Duodenal mucosa (tissue), 2 donors: ENCODE results near the gene HEPACAM.
A peak's percentile ranks its signal among the peaks of the same experiment; 100 is the strongest.

Experiments
- H3K27ac ChIP-seq: one replicate; pipeline ENCODE4 v1.7.0; 2013; ENCODE audit warnings: low read depth, low read length
- H3K27me3 ChIP-seq, 2 donors: one replicate each; pipeline ENCODE4 v1.7.0; 2013; ENCODE audit warnings: low read length in 2 of 2, control low read depth in 1 of 2; ENCODE audit not compliant: insufficient read depth in 2 of 2, control insufficient read depth in 1 of 2
- H3K36me3 ChIP-seq, 2 donors: one replicate each; pipeline ENCODE4 v1.7.0; 2013; ENCODE audit warnings: low read length in 2 of 2, control low read depth in 1 of 2; ENCODE audit not compliant: insufficient read depth in 2 of 2, control insufficient read depth in 1 of 2
- H3K4me1 ChIP-seq, 2 donors: one replicate each; pipeline ENCODE4 v1.7.0; 2013; ENCODE audit warnings: low read length in 2 of 2, control low read depth in 1 of 2; ENCODE audit not compliant: insufficient read depth in 2 of 2, control insufficient read depth in 1 of 2
- H3K4me3 ChIP-seq, 2 donors: one replicate each; pipeline ENCODE4 v1.7.0; 2013; ENCODE audit warnings: low read length in 2 of 2, low read depth in 1 of 2
- H3K9ac ChIP-seq, 2 donors: one replicate each; pipeline ENCODE4 v1.7.0; 2013; ENCODE audit warnings: low read length in 2 of 2, low read depth in 1 of 2
- H3K9me3 ChIP-seq, 2 donors: one replicate each; pipeline ENCODE4 v1.7.0; 2013; ENCODE audit warnings: low read length in 2 of 2, control low read depth in 1 of 2; ENCODE audit not compliant: control insufficient read depth in 1 of 2

The HEPACAM gene

GRCh38 chr11:124928942-124929665 lies 6.7 kb downstream of the HEPACAM start:
- H3K9ac ChIP-seq = no peak overlapping the region

DNA sequence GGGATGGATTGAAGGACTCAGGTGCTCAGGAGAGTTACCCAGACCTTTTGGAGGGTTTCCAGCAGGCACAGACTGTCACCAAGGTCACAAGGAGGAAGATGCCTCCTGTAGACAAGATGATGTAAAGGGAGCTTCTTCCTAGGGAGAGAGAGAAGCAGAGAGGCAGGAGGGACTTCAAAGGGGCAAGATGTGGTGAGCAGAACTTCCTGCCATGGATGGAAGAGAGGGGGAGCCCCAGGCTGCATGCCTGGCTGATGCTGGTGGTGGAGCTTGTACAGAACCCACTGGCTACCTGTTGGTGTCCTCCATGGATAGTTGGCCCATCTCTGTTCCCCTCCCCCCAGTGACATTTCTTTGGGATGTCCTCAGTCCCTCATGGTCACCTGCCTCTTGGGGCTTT lies 12.6 kb downstream of the HEPACAM start:
- Histone ChIP-seq H3K4me3 (no peak overlapping the region), H3K4me1 (no peaks in the 10 kb centered on the region), H3K27me3 (peaks cover 7% of the 10 kb centered on the region in 2 donors), H3K27ac (no peak overlapping the region), H3K36me3 (no peaks in the 10 kb centered on the region), H3K9me3 (no peaks in the 10 kb centered on the region), H3K9ac (no peak overlapping the region)

More at GRCh38 chr11:124928942-124929665, 6.7 kb downstream of the HEPACAM start:
- Histone ChIP-seq H3K36me3 (no peaks in the 10 kb centered on the region), H3K27me3 (no peaks in the 10 kb centered on the region), H3K4me3 (no peak overlapping the region), H3K27ac (no peak overlapping the region), H3K4me1 (no peaks in the 10 kb centered on the region), H3K9me3 (no peaks in the 10 kb centered on the region)

DNA sequence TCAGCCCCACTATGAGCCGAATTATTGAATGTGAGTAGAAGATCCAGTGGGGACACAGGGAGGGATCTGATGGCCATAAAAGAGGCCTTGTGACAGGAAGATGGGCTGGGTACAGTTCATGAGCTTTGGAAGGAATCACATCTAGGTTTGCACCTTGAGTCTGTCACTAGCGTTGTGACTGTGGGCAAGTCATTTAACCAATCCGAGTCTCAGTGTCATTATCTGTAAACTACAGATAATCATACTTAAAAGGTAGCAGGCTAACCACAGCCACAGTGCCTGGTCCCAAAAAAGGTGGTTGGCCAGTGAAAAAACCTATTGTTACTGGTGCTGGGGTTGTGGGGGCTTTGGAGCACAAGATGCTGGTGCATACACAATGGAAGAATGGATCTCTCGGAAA lies 13.0 kb downstream of the HEPACAM start:
- Histone ChIP-seq H3K9me3 (no peaks in the 10 kb centered on the region), H3K27ac (no peak overlapping the region), H3K27me3 (peaks cover 7% of the 10 kb centered on the region in 2 donors), H3K4me3 (no peak overlapping the region), H3K4me1 (no peaks in the 10 kb centered on the region), H3K36me3 (no peaks in the 10 kb centered on the region), H3K9ac (no peak overlapping the region)

- Histone ChIP-seq H3K4me1 (no peaks in the 10 kb centered on the region), H3K9me3 (no peaks in the 10 kb centered on the region), H3K4me3 (peak overlapping the region; percentile 21 to 33), H3K36me3 (no peaks in the 10 kb centered on the region), H3K27me3 (peaks cover 7% of the 10 kb centered on the region in 2 donors), H3K9ac (no peak overlapping the region), H3K27ac (no peak overlapping the region)
These were observed 14.8 kb downstream of the HEPACAM start for GRCh38 chr11:124920870-124921609.

DNA sequence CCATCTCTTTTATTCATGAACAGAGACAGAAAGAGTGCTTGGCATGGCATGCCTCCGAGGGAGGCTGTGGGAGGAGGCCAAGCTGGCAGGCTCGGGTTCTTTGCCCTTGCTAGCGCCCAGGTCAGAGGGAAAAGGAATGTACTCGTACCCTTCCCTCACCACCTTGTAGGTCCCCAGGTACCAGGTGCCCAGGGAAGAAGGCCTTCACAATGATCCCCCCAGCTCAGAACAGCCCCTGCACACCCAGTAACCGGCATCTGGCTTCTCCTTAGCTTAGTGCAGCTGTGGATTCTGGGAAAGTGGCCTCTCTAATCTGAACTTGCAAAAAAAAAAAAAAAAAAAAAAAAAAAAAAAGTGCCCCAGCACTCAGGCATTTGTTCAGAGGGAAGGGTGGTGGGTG lies 15.5 kb downstream of the HEPACAM start:
- Histone ChIP-seq H3K9me3 (no peaks in the 10 kb centered on the region), H3K4me1 (no peaks in the 10 kb centered on the region), H3K27me3 (peaks cover 7% of the 10 kb centered on the region in 2 donors), H3K27ac (no peak overlapping the region), H3K4me3 (no peak overlapping the region), H3K36me3 (no peaks in the 10 kb centered on the region), H3K9ac (no peak overlapping the region)

DNA sequence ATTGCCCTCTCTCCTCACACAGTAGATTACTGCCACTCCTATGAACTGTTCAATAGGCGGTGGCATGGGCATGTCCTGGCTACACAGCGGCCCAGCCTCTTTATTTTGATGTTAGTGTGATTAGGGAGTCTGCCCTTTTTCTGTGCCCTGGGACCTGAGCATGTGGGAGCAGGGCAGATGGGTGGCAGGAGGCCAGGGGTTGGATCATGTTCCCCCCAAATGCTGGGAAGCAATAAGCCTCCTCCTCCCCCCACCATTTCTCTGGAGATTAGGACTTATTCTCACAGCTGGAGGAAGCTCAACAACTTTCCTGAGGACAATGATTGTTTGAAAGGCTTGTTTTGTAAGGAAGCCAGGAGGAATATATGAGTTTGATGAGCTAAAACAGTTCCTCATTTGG lies 15.9 kb downstream of the HEPACAM start:
- Histone ChIP-seq H3K4me1 (no peaks in the 10 kb centered on the region), H3K4me3 (no peak overlapping the region), H3K9me3 (no peaks in the 10 kb centered on the region), H3K27ac (no peak overlapping the region), H3K9ac (no peak overlapping the region), H3K36me3 (no peaks in the 10 kb centered on the region), H3K27me3 (peaks cover 7% of the 10 kb centered on the region in 2 donors)

- Histone ChIP-seq H3K27ac (no peak within 1 kb of the TSS), H3K4me3 (no peak within 1 kb of the TSS), H3K9me3 (no peaks in the 10 kb centered on the region), H3K9ac (no peak within 1 kb of the TSS), H3K27me3 (peaks cover 7% of the 10 kb centered on the region in 2 donors), H3K4me1 (no peaks in the 10 kb centered on the region), H3K36me3 (no peaks in the 10 kb centered on the region)
These were observed 16.9 kb downstream of the HEPACAM start, which contains the start of gene HEPN1 for GRCh38 chr11:124918950-124919349. HEPN1 (plus strand) TSS chr11:124919250.

DNA sequence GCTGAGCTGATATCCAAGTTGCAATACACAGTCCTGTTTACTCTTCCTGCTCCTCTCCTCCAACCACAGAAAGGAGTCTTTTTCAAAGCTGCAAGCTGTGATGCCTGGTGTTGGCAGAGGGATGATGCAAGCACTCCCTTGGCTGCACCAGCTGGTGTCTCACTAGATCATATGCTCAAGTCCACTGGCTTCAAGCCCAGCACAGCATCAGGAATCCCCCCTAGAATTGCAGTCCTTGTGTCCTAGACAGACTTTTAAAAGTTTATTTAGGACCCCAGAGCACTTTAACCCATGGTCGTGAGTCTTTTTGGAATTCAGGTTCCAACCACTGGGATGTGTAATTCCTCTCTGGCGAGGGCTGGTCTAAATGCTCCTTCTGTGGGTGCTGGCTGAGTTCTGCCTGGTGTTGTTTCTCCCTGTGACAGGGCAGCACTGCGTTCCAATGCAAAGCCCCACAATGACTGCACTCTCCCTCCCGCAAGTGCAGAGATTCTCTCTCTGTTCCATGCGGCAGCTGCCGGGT lies 18.7 kb downstream of the HEPACAM start:
- Histone ChIP-seq H3K27ac (no peak overlapping the region), H3K4me1 (no peaks in the 10 kb centered on the region), H3K4me3 (no peak overlapping the region), H3K9ac (no peak overlapping the region), H3K27me3 (peaks cover 7% of the 10 kb centered on the region in 2 donors), H3K9me3 (no peaks in the 10 kb centered on the region), H3K36me3 (no peaks in the 10 kb centered on the region)

- H3K27ac ChIP-seq = no peak overlapping the region
- H3K9me3 ChIP-seq = peaks cover 0 to 3% of the 10 kb centered on the region in 2 donors
- no peak overlapping the region for H3K9ac ChIP-seq
- H3K4me3 ChIP-seq = no peak overlapping the region
- no peaks in the 10 kb centered on the region for H3K4me1 ChIP-seq
- no peaks in the 10 kb centered on the region for H3K36me3 ChIP-seq
- H3K27me3 ChIP-seq = peaks cover 0 to 1% of the 10 kb centered on the region in 2 donors
These were observed 19.5 kb downstream of the HEPACAM start for GRCh38 chr11:124916370-124916710.
